Measurements from ENCODE around the gene MCF2L2.

Gene MCF2L2

GRCh38 chr3:183252973-183253527, 175.4 kb downstream of the MCF2L2 start, which contains the start of gene B3GNT5:
Gene B3GNT5 (plus strand): TSS chr3:183253253. CDS start chr3:183269799, 16,546 bp downstream.
- no peak for DNase-seq (ENCODE audit: extremely low read depth, insufficient read length)

GRCh38 chr3:183252118-183252782, 176.2 kb downstream of the MCF2L2 start:
- no peak for TF ChIP-seq CTCF (IDR thresholded peaks at IDR 0.05; ENCODE audit: insufficient read depth, low read length, poor library complexity, severe bottlenecking)
- H3K27me3 ChIP-seq (replicated peaks; ENCODE audit: control insufficient read depth, insufficient read depth, low read length): peaks cover 3% of the 10 kb centered on the region; the same call in 1 of the 2 replicates
- H3K4me3 ChIP-seq (replicated peaks; ENCODE audit: low read depth, low read length): no peak overlapping the region
- no peaks in the 10 kb centered on the region for H3K36me3 ChIP-seq (ENCODE audit: control insufficient read depth, insufficient read depth, low read length)
- DNase-seq (ENCODE audit: extremely low read depth, insufficient read length): no peak

More at GRCh38 chr3:183252973-183253527, 175.4 kb downstream of the MCF2L2 start, which contains the start of gene B3GNT5:
- Histone ChIP-seq H3K4me3 (replicated peaks; ENCODE audit: low read depth, low read length) (peak within 1 kb of the TSS; percentile 62), H3K36me3 (ENCODE audit: control insufficient read depth, insufficient read depth, low read length) (no peaks in the 10 kb centered on the region), H3K27me3 (replicated peaks; ENCODE audit: control insufficient read depth, insufficient read depth, low read length) (peaks cover 3% of the 10 kb centered on the region)
- TF ChIP-seq CTCF (IDR thresholded peaks at IDR 0.05; ENCODE audit: insufficient read depth, low read length, poor library complexity, severe bottlenecking): no peak

- H3K27me3 ChIP-seq (replicated peaks; ENCODE audit: control insufficient read depth, insufficient read depth, low read length): no peaks in the 10 kb centered on the region; the same call in 1 of the 2 replicates
- H3K36me3 ChIP-seq (ENCODE audit: control insufficient read depth, insufficient read depth, low read length): no peaks in the 10 kb centered on the region
- no peak overlapping the region for H3K4me3 ChIP-seq (replicated peaks; ENCODE audit: low read depth, low read length)
- DNase-seq (ENCODE audit: extremely low read depth, insufficient read length): no peak
- TF ChIP-seq CTCF (IDR thresholded peaks at IDR 0.05; ENCODE audit: insufficient read depth, low read length, poor library complexity, severe bottlenecking): no peak
Observed at GRCh38 chr3:183249006-183249718, 179.3 kb downstream of the MCF2L2 start.

GRCh38 chr3:183247011-183247589, 181.3 kb downstream of the MCF2L2 start:
- Histone ChIP-seq H3K36me3 (ENCODE audit: control insufficient read depth, insufficient read depth, low read length) (no peaks in the 10 kb centered on the region), H3K4me3 (replicated peaks; ENCODE audit: low read depth, low read length) (no peak overlapping the region), H3K27me3 (replicated peaks; ENCODE audit: control insufficient read depth, insufficient read depth, low read length) (no peaks in the 10 kb centered on the region; the same call in 1 of the 2 replicates)
- DNase-seq (ENCODE audit: extremely low read depth, insufficient read length): no peak
- no peak for TF ChIP-seq CTCF (IDR thresholded peaks at IDR 0.05; ENCODE audit: insufficient read depth, low read length, poor library complexity, severe bottlenecking)

- Histone ChIP-seq H3K4me3 (replicated peaks; ENCODE audit: low read depth, low read length) (no peak overlapping the region), H3K27me3 (replicated peaks; ENCODE audit: control insufficient read depth, insufficient read depth, low read length) (no peaks in the 10 kb centered on the region), H3K36me3 (ENCODE audit: control insufficient read depth, insufficient read depth, low read length) (no peaks in the 10 kb centered on the region)
- no peak for DNase-seq (ENCODE audit: extremely low read depth, insufficient read length)
- TF ChIP-seq CTCF (IDR thresholded peaks at IDR 0.05; ENCODE audit: insufficient read depth, low read length, poor library complexity, severe bottlenecking): no peak
Observed at GRCh38 chr3:183244981-183245476, 183.4 kb downstream of the MCF2L2 start.

All from GM06990 (cell line).